ENCODE results near the gene TTC4. TPM values are rescaled to one million over a fixed set of nuclear protein-coding genes. Genes with fewer than 3 reads are reported as not detected.
"Not testable (repeated sequence)": the region's sequence is repeated elsewhere in the genome, so short reads cannot be mapped to it uniquely, and the experiment has no call there.

Gene TTC4
- total and polyA plus RNA-seq, 7 donors, result 25.0 to 58.9 (median 39.3) TPM

GRCh38 chr1:54766726-54767125 lies 51.1 kb downstream of the TTC4 start:
- no peaks in the 10 kb centered on the region for H3K36me3 ChIP-seq (ENCODE audit: insufficient read depth in 1 of 2, low read depth in 1 of 2)
- WGBS, 3 donors, result 23 to 27% (median 26%) methylated on average over 4 of the region's 4 CpGs
- ATAC-seq (no peak), DNase-seq (no peak)
- no peaks in the 10 kb centered on the region for H3K9me3 ChIP-seq
- intact Hi-C loops (cut with DNase I), result no loop called here
- H3K27ac ChIP-seq, result no peak overlapping the region
- H3K27me3 ChIP-seq (ENCODE audit: insufficient read depth in 3 of 3, low read length in 2 of 3), result no peaks in the 10 kb centered on the region
- H3K4me3 ChIP-seq, result no peak overlapping the region
- H3K4me1 ChIP-seq, result peaks cover 6% of the 10 kb centered on the region
- TF ChIP-seq, protein P1, sequence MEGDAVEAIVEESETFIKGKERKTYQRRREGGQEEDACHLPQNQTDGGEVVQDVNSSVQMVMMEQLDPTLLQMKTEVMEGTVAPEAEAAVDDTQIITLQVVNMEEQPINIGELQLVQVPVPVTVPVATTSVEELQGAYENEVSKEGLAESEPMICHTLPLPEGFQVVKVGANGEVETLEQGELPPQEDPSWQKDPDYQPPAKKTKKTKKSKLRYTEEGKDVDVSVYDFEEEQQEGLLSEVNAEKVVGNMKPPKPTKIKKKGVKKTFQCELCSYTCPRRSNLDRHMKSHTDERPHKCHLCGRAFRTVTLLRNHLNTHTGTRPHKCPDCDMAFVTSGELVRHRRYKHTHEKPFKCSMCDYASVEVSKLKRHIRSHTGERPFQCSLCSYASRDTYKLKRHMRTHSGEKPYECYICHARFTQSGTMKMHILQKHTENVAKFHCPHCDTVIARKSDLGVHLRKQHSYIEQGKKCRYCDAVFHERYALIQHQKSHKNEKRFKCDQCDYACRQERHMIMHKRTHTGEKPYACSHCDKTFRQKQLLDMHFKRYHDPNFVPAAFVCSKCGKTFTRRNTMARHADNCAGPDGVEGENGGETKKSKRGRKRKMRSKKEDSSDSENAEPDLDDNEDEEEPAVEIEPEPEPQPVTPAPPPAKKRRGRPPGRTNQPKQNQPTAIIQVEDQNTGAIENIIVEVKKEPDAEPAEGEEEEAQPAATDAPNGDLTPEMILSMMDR (IDR thresholded peaks at IDR 0.05), result no peak

DNA sequence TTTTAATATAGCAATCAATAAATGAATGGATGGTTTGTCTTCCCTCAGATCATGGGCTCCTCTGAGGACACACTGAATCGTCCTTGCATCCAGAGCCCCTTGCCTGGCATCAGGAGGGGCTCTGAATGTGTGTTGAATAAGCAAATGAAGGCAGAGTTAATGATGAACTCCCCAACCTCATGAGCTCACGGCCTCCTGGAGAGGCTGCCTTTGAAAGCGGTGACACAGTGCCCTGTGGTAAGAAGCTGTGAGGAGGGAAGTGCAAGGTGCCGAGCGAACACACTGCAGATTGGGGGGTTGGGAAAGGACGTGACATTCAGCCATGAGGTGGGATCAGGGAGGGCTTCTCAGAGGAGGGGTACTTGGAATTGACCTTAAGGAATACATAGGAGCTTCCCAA lies 51.9 kb downstream of the TTC4 start:
- no peaks in the 10 kb centered on the region for H3K27me3 ChIP-seq (ENCODE audit: insufficient read depth in 3 of 3, low read length in 2 of 3)
- H3K27ac ChIP-seq, result no peak overlapping the region
- H3K36me3 ChIP-seq (ENCODE audit: insufficient read depth in 1 of 2, low read depth in 1 of 2), result no peaks in the 10 kb centered on the region
- TF ChIP-seq, protein P1 (IDR thresholded peaks at IDR 0.05), result no peak
- 56 to 64% (median 59%) methylated on average over 6 of the region's 6 CpGs for WGBS, 3 donors
- intact Hi-C loops (cut with DNase I), result no loop called here
- no peaks in the 10 kb centered on the region for H3K9me3 ChIP-seq
- H3K4me1 ChIP-seq, result peaks cover 6% of the 10 kb centered on the region
- H3K4me3 ChIP-seq, result no peak overlapping the region
- ATAC-seq (no peak), DNase-seq (no peak)

GRCh38 chr1:54768093-54768492 lies 52.4 kb downstream of the TTC4 start:
- Histone ChIP-seq H3K27ac (no peak overlapping the region), H3K4me1 (peaks cover 6% of the 10 kb centered on the region), H3K9me3 (no peaks in the 10 kb centered on the region), H3K36me3 (ENCODE audit: insufficient read depth in 1 of 2, low read depth in 1 of 2) (no peaks in the 10 kb centered on the region), H3K27me3 (ENCODE audit: insufficient read depth in 3 of 3, low read length in 2 of 3) (no peaks in the 10 kb centered on the region), H3K4me3 (no peak overlapping the region)
- intact Hi-C loops (cut with DNase I), result no loop called here
- ATAC-seq (no peak), DNase-seq (no peak)
- TF ChIP-seq, protein P1 (IDR thresholded peaks at IDR 0.05), result no peak
- WGBS, 3 donors, result 78 to 83% (median 82%) methylated on average over 5 of the region's 5 CpGs

GRCh38 chr1:54772951-54773350 lies 57.3 kb downstream of the TTC4 start:
- no peak for DNase-seq
- no peaks in the 10 kb centered on the region for H3K36me3 ChIP-seq (ENCODE audit: insufficient read depth in 1 of 2, low read depth in 1 of 2)
- no peaks in the 10 kb centered on the region for H3K27me3 ChIP-seq (ENCODE audit: insufficient read depth in 3 of 3, low read length in 2 of 3)
- no peak for ATAC-seq
- WGBS, 3 donors, result 82 to 89% (median 88%) methylated on average over 2 of the region's 2 CpGs
- TF ChIP-seq, protein P1 (IDR thresholded peaks at IDR 0.05), result no peak
- no peaks in the 10 kb centered on the region for H3K9me3 ChIP-seq
- H3K4me1 ChIP-seq, result no peaks in the 10 kb centered on the region
- no peak overlapping the region for H3K4me3 ChIP-seq
- intact Hi-C loops (cut with DNase I), result no loop called here
- no peak overlapping the region for H3K27ac ChIP-seq

- H3K27ac ChIP-seq, result no peak overlapping the region
- intact Hi-C loops (cut with DNase I), result no loop called here
- 52 to 59% (median 55%) methylated on average over 15 of the region's 15 CpGs for WGBS, 3 donors
These were observed 59.3 kb downstream of the TTC4 start for GRCh38 chr1:54774820-54775498.

DNA sequence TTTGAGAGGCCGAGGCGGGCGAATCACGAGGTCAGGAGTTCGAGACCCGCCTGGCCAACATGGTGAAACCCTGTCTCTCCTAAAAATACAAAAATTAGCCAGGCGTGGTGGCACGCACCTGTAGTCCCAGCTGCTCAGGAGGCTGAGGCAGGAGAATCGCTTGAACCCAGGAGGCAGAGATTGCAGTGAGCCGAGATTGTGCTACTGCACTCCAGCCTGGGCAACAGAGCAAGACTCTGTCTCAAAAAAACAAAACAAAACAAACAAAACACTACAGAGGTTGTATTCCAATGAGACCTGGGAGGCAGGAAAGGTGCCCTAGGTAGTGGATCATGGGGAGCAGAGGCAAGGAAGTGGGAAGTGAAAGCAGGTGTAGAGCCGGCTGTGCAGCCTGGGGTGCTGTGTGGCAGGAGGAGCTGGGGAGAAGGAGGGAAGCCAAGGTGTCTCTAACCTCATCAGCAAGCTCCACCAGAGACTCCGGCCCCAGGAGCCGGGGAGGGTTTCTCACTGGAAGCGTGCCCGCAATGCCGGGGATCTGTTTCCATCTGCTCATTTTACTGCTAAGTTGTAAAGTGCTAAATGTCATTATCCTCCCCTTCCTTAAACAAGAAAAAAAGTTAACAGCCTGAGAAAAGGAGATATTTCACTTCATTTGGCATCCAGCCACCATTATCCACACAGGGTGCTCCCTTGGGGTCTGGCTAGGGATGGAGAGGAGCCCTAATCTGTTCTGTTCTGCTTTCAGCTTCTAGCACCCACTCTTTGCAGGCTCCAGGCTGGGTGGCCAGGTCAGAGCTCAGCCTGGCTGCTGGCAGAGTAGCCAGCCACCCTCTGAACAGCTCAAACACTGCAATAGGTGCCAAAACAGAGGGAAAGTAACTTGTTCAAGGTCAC lies 60.4 kb downstream of the TTC4 start:
- 64 to 74% (median 70%) methylated on average over 16 of the region's 16 CpGs for WGBS, 3 donors
- H3K9me3 ChIP-seq; H3K4me1 ChIP-seq; H3K27ac ChIP-seq; H3K4me3 ChIP-seq; ATAC-seq; H3K36me3 ChIP-seq (ENCODE audit: insufficient read depth in 1 of 2, low read depth in 1 of 2); DNase-seq; intact Hi-C loops (cut with DNase I): not testable (repeated sequence)
- H3K27me3 ChIP-seq (ENCODE audit: insufficient read depth in 3 of 3, low read length in 2 of 3), result peaks cover 0 to 13% (median 0%) of the 10 kb centered on the region in 3 donors

More at GRCh38 chr1:54774820-54775498, 59.3 kb downstream of the TTC4 start:
- ATAC-seq, result no peak
- no peaks in the 10 kb centered on the region for H3K9me3 ChIP-seq
- H3K36me3 ChIP-seq (ENCODE audit: insufficient read depth in 1 of 2, low read depth in 1 of 2), result no peaks in the 10 kb centered on the region
- no peak overlapping the region for H3K4me3 ChIP-seq
- peaks cover 0 to 2% (median 0%) of the 10 kb centered on the region in 3 donors for H3K27me3 ChIP-seq (ENCODE audit: insufficient read depth in 3 of 3, low read length in 2 of 3)
- no peaks in the 10 kb centered on the region for H3K4me1 ChIP-seq
- DNase-seq, result no peak
- TF ChIP-seq, protein P1 (IDR thresholded peaks at IDR 0.05), result no peak
